Measurements from ENCODE around the gene IL26. TPM values are rescaled to one million over a fixed set of nuclear protein-coding genes. Genes with fewer than 3 reads are reported as not detected.

The IL26 gene
- total and polyA plus RNA-seq, 2 experiments from 2014 or later: not detected

DNA sequence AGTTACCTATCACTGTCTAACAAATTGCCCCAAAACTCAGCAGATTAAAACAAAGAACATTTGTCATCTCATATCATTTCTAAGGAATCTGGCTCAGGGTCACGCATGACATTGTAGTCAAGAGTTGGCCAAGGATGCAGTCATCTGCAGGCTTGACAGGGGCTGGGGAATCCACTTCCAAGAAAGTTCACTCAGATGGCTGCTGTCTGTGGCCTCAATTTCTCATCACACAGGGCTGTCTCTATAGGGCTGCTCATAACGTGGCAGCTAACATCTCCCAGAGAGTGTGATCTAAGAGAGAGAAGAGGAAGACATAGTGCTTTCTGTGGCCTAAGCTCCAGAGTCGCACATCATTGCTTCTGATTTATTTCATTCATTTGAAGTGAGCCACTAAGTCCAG is 44.7 kb upstream of the IL26 start:
- DNase-seq (ENCODE audit: low spot score): no peak
- no peaks in the 10 kb centered on the region for H3K27me3 ChIP-seq
- no peaks in the 10 kb centered on the region for H3K36me3 ChIP-seq (replicated peaks; ENCODE audit: insufficient read depth, low read depth)
- 94% methylated on average over 3 of the region's 3 CpGs for WGBS (ENCODE audit: low lambda C conversion rate, missing lambda C conversion rate)
- H3K4me2 ChIP-seq: no peak overlapping the region
- no peak overlapping the region for H3K4me3 ChIP-seq
- H3K9me3 ChIP-seq (ENCODE audit: low read depth): no peaks in the 10 kb centered on the region
- TF ChIP-seq EZH2phosphoT487 (IDR thresholded peaks at IDR 0.05; ENCODE audit: low read depth, severe bottlenecking, unreplicated experiment) (no peak), EZH2 (IDR thresholded peaks at IDR 0.05; ENCODE audit: borderline replicate concordance) (no peak)
- TF ChIP-seq, protein P1, sequence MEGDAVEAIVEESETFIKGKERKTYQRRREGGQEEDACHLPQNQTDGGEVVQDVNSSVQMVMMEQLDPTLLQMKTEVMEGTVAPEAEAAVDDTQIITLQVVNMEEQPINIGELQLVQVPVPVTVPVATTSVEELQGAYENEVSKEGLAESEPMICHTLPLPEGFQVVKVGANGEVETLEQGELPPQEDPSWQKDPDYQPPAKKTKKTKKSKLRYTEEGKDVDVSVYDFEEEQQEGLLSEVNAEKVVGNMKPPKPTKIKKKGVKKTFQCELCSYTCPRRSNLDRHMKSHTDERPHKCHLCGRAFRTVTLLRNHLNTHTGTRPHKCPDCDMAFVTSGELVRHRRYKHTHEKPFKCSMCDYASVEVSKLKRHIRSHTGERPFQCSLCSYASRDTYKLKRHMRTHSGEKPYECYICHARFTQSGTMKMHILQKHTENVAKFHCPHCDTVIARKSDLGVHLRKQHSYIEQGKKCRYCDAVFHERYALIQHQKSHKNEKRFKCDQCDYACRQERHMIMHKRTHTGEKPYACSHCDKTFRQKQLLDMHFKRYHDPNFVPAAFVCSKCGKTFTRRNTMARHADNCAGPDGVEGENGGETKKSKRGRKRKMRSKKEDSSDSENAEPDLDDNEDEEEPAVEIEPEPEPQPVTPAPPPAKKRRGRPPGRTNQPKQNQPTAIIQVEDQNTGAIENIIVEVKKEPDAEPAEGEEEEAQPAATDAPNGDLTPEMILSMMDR (IDR thresholded peaks at IDR 0.05; ENCODE audit: poor library complexity): no peak
- no peak overlapping the region for H2AFZ ChIP-seq
- H4K20me1 ChIP-seq (ENCODE audit: insufficient read depth, poor library complexity, severe bottlenecking): no peaks in the 10 kb centered on the region
- no peak overlapping the region for H3K27ac ChIP-seq
- H3K4me1 ChIP-seq (ENCODE audit: insufficient read depth): no peaks in the 10 kb centered on the region
- no peaks in the 10 kb centered on the region for H3K9me2 ChIP-seq (replicated peaks; ENCODE audit: insufficient read depth)
- no peaks in the 10 kb centered on the region for H3K79me2 ChIP-seq

DNA sequence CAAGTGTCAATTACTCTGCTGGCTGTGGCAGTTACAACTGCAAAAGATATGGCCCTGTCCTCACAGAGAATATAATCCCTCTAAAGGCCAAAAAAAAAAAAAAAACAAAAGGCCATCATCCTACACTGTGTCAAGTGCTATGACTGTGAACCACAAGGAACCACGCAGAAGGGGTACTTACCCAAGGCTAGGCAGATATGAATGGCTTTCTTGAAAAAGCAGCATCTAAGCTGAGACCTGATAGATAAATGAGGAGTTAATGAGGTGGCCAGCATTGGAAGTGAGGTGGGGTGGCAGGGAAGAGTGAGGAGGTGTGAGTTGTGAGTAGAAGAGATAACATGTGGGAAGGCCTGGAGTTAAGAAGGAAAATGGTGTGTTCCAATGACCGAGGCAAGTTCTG is 44.2 kb upstream of the IL26 start:
- Histone ChIP-seq H3K9me3 (ENCODE audit: low read depth) (no peaks in the 10 kb centered on the region), H4K20me1 (ENCODE audit: insufficient read depth, poor library complexity, severe bottlenecking) (no peaks in the 10 kb centered on the region), H3K9me2 (replicated peaks; ENCODE audit: insufficient read depth) (no peaks in the 10 kb centered on the region), H3K36me3 (replicated peaks; ENCODE audit: insufficient read depth, low read depth) (no peaks in the 10 kb centered on the region), H3K79me2 (no peaks in the 10 kb centered on the region), H2AFZ (no peak overlapping the region), H3K4me2 (no peak overlapping the region), H3K4me1 (ENCODE audit: insufficient read depth) (no peaks in the 10 kb centered on the region), H3K27me3 (no peaks in the 10 kb centered on the region), H3K4me3 (no peak overlapping the region), H3K27ac (no peak overlapping the region)
- 95% methylated on average over 2 of the region's 2 CpGs for WGBS (ENCODE audit: low lambda C conversion rate, missing lambda C conversion rate)
- no peak for DNase-seq (ENCODE audit: low spot score)
- TF ChIP-seq EZH2phosphoT487 (IDR thresholded peaks at IDR 0.05; ENCODE audit: low read depth, severe bottlenecking, unreplicated experiment) (no peak), EZH2 (IDR thresholded peaks at IDR 0.05; ENCODE audit: borderline replicate concordance) (no peak)
- TF ChIP-seq, protein P1 (IDR thresholded peaks at IDR 0.05; ENCODE audit: poor library complexity): no peak

DNA sequence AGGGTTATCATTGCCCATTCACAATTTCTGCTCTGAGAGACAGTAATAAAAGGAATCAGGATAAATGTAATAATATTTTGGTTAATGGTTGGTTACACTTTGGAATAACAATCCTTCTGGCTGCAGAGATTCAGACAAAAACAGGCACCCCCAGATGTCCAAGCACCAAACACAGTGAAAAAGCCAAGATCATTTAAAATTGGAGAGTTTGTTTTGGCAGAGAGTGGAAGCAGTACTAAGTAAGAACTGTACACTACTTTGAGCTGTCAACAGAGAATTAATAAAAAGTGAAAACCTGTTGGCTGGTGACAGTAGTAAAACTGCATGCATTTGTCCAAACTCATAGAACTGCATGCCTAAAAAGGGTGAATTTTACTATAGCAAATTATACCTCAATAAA is 43.4 kb upstream of the IL26 start:
- Histone ChIP-seq H3K9me2 (replicated peaks; ENCODE audit: insufficient read depth) (no peaks in the 10 kb centered on the region), H3K4me3 (no peak overlapping the region), H2AFZ (no peak overlapping the region), H3K4me2 (no peak overlapping the region), H3K4me1 (ENCODE audit: insufficient read depth) (no peaks in the 10 kb centered on the region), H4K20me1 (ENCODE audit: insufficient read depth, poor library complexity, severe bottlenecking) (no peaks in the 10 kb centered on the region), H3K27me3 (no peaks in the 10 kb centered on the region), H3K36me3 (replicated peaks; ENCODE audit: insufficient read depth, low read depth) (no peaks in the 10 kb centered on the region), H3K9me3 (ENCODE audit: low read depth) (no peaks in the 10 kb centered on the region), H3K27ac (no peak overlapping the region), H3K79me2 (no peaks in the 10 kb centered on the region)
- TF ChIP-seq EZH2phosphoT487 (IDR thresholded peaks at IDR 0.05; ENCODE audit: low read depth, severe bottlenecking, unreplicated experiment) (no peak), EZH2 (IDR thresholded peaks at IDR 0.05; ENCODE audit: borderline replicate concordance) (no peak)
- TF ChIP-seq, protein P1 (IDR thresholded peaks at IDR 0.05; ENCODE audit: poor library complexity): no peak
- DNase-seq (ENCODE audit: low spot score): no peak

DNA sequence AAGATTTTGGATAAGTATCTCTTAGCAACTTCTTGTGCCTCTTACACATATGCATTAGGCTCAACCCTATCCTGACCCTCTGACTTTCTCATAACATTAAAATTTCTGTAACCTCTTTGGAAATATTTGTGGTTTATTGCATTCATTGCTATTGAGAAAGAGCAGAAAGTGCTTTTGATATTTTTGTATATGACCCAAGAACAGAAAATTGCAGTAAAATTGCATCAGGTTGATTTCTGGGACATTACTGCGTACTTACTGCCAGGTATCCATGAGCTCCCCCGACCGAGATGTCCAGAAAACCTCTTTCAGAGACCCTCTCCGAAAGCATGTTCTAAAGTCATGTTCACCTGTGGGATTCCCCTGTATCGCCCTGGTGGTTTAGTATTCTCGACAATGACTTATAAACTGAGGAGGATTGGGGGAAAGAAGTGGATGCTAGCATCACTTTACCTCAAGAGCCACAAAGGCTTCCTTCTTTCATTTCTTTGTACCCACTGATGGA is 42.3 kb upstream of the IL26 start:
- TF ChIP-seq, protein P1 (IDR thresholded peaks at IDR 0.05; ENCODE audit: poor library complexity): no peak
- TF ChIP-seq EZH2 (IDR thresholded peaks at IDR 0.05; ENCODE audit: borderline replicate concordance): no peak
- no peak for TF ChIP-seq EZH2phosphoT487 (IDR thresholded peaks at IDR 0.05; ENCODE audit: low read depth, severe bottlenecking, unreplicated experiment)
- H3K4me1 ChIP-seq (ENCODE audit: insufficient read depth): no peaks in the 10 kb centered on the region
- H3K79me2 ChIP-seq: no peaks in the 10 kb centered on the region
- no peak for DNase-seq (ENCODE audit: low spot score)
- no peak overlapping the region for H3K27ac ChIP-seq
- no peaks in the 10 kb centered on the region for H3K27me3 ChIP-seq
- 81% methylated on average over 6 of the region's 6 CpGs for WGBS (ENCODE audit: low lambda C conversion rate, missing lambda C conversion rate)
- H3K36me3 ChIP-seq (replicated peaks; ENCODE audit: insufficient read depth, low read depth): no peaks in the 10 kb centered on the region
- no peaks in the 10 kb centered on the region for H4K20me1 ChIP-seq (ENCODE audit: insufficient read depth, poor library complexity, severe bottlenecking)
- H3K4me3 ChIP-seq: no peak overlapping the region
- no peaks in the 10 kb centered on the region for H3K9me2 ChIP-seq (replicated peaks; ENCODE audit: insufficient read depth)
- no peaks in the 10 kb centered on the region for H3K9me3 ChIP-seq (ENCODE audit: low read depth)
- H3K4me2 ChIP-seq: no peak overlapping the region
- H2AFZ ChIP-seq: no peak overlapping the region

Measured in hepatocyte (in vitro differentiated cells).